Activated T-cell treated with anti-CD3 and anti-CD28 coated beads, Interleukin-2, amount 50 U/mL, for 4 hours (primary cell): Measurements from ENCODE around the gene ACACB. TPM values are rescaled to one million over a fixed set of nuclear protein-coding genes. Genes with fewer than 3 reads are reported as not detected.

Source experiments
- ATAC-seq, 2 donors: fragments of 200-7000 bp; cut with Tn5 transposase; one replicate each; pipeline ENCODE4 v1.10.0; 2021
- DNase-seq: peaks from one replicate; pipeline ENCODE4 v3.0.0-alpha.2; 2020
- H3K27me3 Mint-ChIP-seq: one replicate; pipeline ENCODE4 v1.8.0; 2021; ENCODE audit warnings: low read depth, mixed read lengths
- H3K36me3 Mint-ChIP-seq: one replicate; pipeline ENCODE4 v1.8.0; 2022; ENCODE audit warnings: mixed read lengths; ENCODE audit not compliant: insufficient read depth
- H3K4me1 Mint-ChIP-seq: one replicate; pipeline ENCODE4 v1.8.0; 2021; ENCODE audit warnings: low read depth, mixed read lengths
- H3K4me3 Mint-ChIP-seq: one replicate; pipeline ENCODE4 v1.8.0; 2021; ENCODE audit warnings: mild to moderate bottlenecking, moderate library complexity, mixed read lengths
- H3K9me3 Mint-ChIP-seq: one replicate; pipeline ENCODE4 v1.8.0; 2021; ENCODE audit warnings: mixed read lengths
- total RNA-seq, 3 donors: library from RNA; stranded (reverse); gene quantifications; one replicate each; pipeline ENCODE4 v1.2.1, GENCODE V29; 2021

Gene ACACB
- total RNA-seq, 3 donors from 2014 or later: 1.6 to 4.5 (median 3.8) TPM

DNA sequence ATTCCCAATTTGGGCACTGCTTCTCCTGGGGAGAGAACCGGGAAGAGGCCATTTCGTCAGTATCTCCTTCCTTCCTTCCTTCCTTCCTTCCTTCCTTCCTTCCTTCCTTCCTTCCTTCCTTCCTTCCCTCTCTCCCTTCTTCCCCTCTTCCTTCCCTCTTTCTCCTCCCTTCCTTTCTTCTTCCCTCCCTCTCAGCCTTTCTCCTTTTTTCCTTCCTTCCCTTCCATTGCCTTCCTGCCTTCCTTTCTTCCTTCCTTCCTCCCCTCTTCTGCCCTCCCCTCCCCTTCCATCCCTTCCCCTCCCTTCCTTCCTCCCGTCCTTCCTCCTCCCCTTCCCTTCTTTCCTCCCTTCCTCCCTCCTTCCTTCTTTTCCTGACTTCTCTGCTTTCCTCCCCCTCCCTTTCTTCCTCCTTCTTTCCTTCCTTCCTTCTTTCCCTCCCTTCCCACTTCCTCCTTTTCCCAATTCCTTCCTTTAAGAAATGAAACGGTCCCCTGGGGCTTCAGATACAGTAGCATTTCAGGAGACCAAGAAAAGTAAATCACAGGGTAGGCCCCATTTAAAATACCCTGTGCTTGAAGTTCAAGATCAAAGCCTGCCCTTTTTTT, 71.8 kb downstream of the ACACB start:
- no peak overlapping the region for H3K4me3 Mint-ChIP-seq
- ATAC-seq (no peak), DNase-seq (no peak)
- no peaks in the 10 kb centered on the region for H3K9me3 Mint-ChIP-seq
- no peaks in the 10 kb centered on the region for H3K4me1 Mint-ChIP-seq
- H3K27me3 Mint-ChIP-seq: no peaks in the 10 kb centered on the region
- H3K36me3 Mint-ChIP-seq: peaks cover 5% of the 10 kb centered on the region

DNA sequence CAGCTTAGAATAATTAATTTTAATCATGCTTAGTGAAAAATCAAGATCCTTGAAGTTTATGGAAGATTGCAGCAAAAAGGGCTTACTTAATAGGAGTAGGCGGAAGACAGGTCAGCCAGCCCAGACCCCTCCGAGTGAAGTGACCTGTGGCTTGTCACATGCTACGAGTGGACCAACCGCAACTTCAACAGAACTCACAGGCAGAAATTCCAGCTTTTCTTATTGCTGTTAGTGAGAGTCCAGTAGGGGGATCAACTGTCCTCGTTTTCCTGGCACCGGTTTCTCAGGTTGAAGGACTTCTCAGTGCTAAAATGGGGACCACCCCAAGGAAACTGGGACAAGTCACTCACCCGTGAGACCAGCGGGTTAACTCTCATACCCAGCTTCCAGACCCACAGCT, 72.9 kb downstream of the ACACB start:
- Mint-ChIP-seq H3K9me3 (no peaks in the 10 kb centered on the region), H3K4me3 (no peak overlapping the region), H3K4me1 (no peaks in the 10 kb centered on the region), H3K36me3 (no peaks in the 10 kb centered on the region), H3K27me3 (no peaks in the 10 kb centered on the region)
- DNase-seq: no peak
- ATAC-seq: no peak

DNA sequence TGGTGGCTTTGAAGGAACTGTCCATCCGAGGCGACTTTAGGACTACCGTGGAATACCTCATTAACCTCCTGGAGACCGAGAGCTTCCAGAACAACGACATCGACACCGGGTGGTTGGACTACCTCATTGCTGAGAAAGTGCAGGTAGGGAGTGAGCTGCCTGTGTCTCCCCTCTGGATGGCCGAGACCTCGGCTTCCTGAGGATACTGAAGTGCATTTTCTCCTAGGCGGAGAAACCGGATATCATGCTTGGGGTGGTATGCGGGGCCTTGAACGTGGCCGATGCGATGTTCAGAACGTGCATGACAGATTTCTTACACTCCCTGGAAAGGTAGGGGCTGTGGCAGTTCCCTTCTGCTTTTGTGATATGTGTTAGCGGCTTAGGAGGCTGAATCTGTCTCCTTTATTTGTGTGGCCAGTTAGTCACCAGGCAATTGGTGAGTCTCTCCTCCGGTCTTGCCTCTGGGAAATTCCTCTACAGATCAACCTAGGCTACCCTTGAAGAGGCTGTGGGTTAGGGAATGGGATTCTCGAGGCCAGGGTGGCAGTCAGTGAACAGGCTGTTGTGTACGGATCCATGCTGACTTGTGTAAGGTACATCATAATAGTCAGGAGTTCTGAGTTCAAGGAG, 75.3 kb downstream of the ACACB start:
- DNase-seq: no peak
- H3K27me3 Mint-ChIP-seq: no peaks in the 10 kb centered on the region
- no peaks in the 10 kb centered on the region for H3K9me3 Mint-ChIP-seq
- no peak overlapping the region for H3K4me3 Mint-ChIP-seq
- no peaks in the 10 kb centered on the region for H3K4me1 Mint-ChIP-seq
- peaks cover 13% of the 10 kb centered on the region for H3K36me3 Mint-ChIP-seq
- ATAC-seq: no peak

DNA sequence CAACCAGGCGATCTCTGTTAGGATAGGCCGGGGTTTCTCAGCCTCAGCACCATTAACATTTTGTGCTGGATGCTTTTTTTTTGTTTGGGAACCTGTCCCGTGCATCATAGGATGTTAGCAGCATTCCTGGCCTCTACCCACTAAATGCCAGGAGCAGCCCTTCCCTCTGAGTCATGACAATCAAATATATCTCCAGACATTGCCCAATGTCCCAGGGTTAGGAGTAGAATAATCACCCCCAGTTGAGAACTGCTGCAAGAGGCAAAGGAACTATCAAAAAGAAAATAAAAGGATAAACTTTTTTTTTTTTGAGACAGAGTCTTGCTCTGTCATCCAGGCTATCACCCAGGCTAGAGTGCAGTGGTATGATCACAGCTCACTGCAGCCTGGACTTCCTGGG, 76.0 kb downstream of the ACACB start:
- Mint-ChIP-seq H3K9me3 (no peaks in the 10 kb centered on the region), H3K36me3 (peaks cover 13% of the 10 kb centered on the region), H3K27me3 (no peaks in the 10 kb centered on the region), H3K4me3 (no peak overlapping the region), H3K4me1 (no peaks in the 10 kb centered on the region)
- ATAC-seq: no peak
- DNase-seq: no peak

DNA sequence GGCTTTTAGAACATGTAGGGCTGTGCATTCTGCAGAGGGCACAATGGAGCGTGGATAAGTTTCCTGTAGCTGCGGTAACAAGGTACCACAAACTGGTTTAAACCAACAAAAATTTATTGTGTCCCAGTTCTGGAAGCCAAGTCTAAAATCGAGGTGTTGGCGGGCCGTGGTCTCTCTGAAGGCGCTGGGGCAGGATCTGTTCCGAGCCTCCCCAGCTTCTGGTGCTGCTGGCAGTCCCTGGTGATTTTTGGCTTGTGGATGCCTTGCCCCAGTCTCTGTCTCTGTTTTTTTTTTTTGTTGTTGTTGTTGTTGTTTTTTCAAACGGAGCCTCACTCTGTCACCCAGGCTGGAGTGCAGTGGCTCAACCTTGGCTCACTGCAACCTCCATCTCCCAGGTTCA, 77.5 kb downstream of the ACACB start:
- Mint-ChIP-seq H3K9me3 (no peaks in the 10 kb centered on the region), H3K4me3 (no peak overlapping the region), H3K4me1 (no peaks in the 10 kb centered on the region), H3K27me3 (no peaks in the 10 kb centered on the region), H3K36me3 (peaks cover 13% of the 10 kb centered on the region)
- ATAC-seq (no peak), DNase-seq (no peak)

DNA sequence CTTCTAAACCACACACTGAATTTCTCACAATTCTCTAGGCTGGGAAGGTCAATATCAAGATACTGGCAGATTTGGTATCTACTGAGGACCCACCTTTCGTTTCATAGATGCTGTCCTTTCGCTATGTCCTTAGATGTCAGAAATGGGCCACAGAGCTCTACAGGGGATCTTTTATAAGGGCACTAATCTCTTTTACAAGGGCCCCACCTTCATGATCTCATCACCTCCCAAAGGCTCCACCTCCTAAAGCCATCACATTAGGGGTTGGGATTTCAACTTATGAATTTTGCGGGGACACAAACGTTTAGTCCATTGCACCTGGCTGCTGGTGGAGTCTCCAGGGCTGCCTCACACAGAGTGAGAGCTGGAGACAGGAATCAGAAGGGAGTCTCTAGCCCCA, 79.9 kb downstream of the ACACB start:
- ATAC-seq (no peak), DNase-seq (no peak)
- no peaks in the 10 kb centered on the region for H3K9me3 Mint-ChIP-seq
- H3K36me3 Mint-ChIP-seq: peaks cover 15% of the 10 kb centered on the region
- no peak overlapping the region for H3K4me3 Mint-ChIP-seq
- no peaks in the 10 kb centered on the region for H3K27me3 Mint-ChIP-seq
- no peaks in the 10 kb centered on the region for H3K4me1 Mint-ChIP-seq

DNA sequence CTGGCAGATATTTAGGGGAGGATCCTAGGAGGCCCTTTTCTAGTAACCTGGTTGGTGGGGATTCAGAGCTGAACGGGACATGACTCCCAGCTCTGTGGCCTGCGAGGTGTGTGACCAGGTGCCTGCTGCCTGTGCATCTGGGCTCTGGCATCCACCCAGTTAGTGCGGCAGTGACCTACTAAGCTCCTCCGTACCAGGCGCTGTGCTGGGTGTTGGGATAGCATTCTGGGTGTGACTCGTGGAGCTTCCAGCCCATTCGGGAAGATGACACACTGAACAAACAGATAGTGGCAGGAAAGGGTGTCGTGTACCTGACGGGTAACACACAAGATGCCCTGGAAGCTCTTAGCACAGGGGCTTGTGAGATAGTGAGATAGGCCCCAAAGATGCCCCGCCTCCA, 80.9 kb downstream of the ACACB start:
- ATAC-seq (no peak), DNase-seq (no peak)
- H3K4me3 Mint-ChIP-seq: no peak overlapping the region

DNA sequence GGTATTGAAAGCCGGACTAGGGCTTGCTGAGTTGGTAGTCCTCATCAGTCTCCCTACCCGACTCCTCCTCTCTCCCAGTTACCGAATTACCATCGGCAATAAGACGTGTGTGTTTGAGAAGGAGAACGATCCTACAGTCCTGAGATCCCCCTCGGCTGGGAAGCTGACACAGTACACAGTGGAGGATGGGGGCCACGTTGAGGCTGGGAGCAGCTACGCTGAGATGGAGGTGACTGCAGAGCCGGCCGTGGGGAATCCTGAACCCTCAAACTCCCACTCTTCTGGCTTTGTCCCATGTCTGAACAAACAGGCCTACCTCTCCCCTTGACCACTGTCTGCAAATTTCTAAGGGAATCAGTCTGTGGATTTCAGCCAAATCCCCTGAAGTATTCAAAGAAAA, 82.9 kb downstream of the ACACB start:
- Mint-ChIP-seq H3K4me3 (no peak overlapping the region), H3K27me3 (no peaks in the 10 kb centered on the region), H3K36me3 (peaks cover 25% of the 10 kb centered on the region), H3K4me1 (no peaks in the 10 kb centered on the region), H3K9me3 (no peaks in the 10 kb centered on the region)
- no peak for DNase-seq
- ATAC-seq: no peak

More for the DNA sequence above, 80.9 kb downstream of the ACACB start:
- Mint-ChIP-seq H3K4me1 (no peaks in the 10 kb centered on the region), H3K27me3 (no peaks in the 10 kb centered on the region), H3K9me3 (no peaks in the 10 kb centered on the region), H3K36me3 (peaks cover 19% of the 10 kb centered on the region)

DNA sequence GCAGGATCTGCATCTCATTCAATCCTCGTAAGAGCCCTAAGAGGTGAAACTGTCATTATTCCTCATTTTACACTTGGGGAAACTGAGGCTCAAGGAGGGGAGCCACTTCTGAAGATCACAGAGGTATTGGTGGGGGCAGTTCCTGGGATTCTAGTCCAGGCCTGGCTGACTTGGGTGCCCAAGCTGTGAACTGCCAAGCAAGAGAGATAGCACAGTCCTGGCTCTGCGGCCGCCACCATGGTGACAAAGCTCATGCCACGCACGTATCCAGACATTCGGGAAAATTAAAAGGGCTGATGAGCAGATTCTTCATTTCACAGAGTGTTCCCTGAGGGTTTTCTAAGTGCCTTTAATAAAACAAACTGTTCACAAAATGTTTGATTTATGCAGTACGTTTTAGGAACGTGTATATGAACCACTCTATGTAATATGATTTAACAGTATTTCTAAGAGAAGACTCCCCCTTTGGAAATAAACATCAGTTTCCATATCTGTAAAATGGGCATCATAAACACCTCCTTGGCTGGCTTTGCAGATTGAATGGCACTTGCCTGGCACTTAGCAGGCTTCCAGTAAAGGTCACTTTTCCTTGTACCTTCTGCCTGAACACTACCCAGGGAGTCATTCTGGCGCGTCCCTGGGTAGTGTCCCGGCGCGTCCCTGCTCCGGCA, 84.6 kb downstream of the ACACB start:
- no peaks in the 10 kb centered on the region for H3K4me1 Mint-ChIP-seq
- DNase-seq (no peak), ATAC-seq (no peak)
- peaks cover 18% of the 10 kb centered on the region for H3K36me3 Mint-ChIP-seq
- H3K4me3 Mint-ChIP-seq: no peak overlapping the region
- no peaks in the 10 kb centered on the region for H3K27me3 Mint-ChIP-seq
- H3K9me3 Mint-ChIP-seq: no peaks in the 10 kb centered on the region

DNA sequence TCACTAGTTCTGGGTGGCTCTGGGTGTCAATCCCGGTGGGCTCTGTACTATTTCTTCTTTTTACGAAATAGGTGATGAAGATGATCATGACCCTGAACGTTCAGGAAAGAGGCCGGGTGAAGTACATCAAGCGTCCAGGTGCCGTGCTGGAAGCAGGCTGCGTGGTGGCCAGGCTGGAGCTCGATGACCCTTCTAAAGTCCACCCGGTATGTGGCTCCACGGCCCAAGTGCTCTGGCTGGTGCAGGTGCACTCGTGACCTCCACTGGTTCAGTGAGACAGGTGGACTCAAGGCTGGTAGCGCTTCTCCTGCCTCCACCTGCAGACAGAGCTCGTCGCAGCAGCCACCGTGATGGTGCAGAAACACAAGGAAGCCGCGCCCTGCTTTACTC, 85.1 kb downstream of the ACACB start:
- Mint-ChIP-seq H3K36me3 (peaks cover 15% of the 10 kb centered on the region), H3K9me3 (no peaks in the 10 kb centered on the region), H3K27me3 (no peaks in the 10 kb centered on the region), H3K4me1 (no peaks in the 10 kb centered on the region), H3K4me3 (no peak overlapping the region)
- ATAC-seq (no peak), DNase-seq (no peak)

DNA sequence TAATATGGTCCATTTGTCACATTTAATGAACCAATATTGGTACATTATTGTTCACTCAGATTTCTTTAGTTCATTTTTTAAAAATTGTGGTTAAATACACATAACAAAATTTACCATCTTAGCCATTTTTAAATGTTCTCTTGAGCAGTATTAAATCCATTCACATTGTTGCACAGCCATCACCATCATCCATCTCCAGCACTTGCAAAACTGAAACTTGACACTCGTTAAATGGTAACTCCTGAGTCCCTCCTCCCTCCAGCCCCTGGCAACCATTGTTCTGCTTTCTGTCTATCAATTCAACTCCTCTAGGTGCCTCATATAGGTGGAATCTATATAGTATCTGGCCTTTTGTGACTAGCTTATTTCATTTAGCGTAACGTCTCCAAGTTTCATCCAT, 86.4 kb downstream of the ACACB start:
- no peak for ATAC-seq
- H3K9me3 Mint-ChIP-seq: no peaks in the 10 kb centered on the region
- no peaks in the 10 kb centered on the region for H3K4me1 Mint-ChIP-seq
- H3K36me3 Mint-ChIP-seq: peaks cover 16% of the 10 kb centered on the region
- DNase-seq: no peak
- H3K27me3 Mint-ChIP-seq: no peaks in the 10 kb centered on the region
- H3K4me3 Mint-ChIP-seq: no peak overlapping the region

DNA sequence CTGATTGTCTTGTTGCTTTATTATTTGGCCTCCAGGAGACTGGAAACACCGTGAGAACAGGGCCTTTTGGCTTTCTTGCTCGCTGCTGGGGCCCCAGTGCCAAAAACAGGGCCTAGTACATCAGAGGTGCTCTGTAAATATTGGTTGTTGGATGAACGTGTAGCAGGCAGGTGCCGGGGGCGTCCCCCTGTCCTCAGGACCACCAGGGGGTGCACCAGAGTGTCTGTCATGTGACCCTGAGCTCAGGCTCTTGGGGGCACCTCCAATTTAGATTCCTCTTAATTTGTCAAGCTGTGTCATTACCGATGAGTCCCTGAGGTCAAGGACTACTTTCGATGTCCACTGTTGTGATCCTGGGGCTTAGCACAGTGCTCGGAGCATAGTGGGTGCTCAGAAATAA, 87.1 kb downstream of the ACACB start:
- ATAC-seq: no peak
- no peak for DNase-seq
- H3K9me3 Mint-ChIP-seq: no peaks in the 10 kb centered on the region
- H3K4me3 Mint-ChIP-seq: no peak overlapping the region
- no peaks in the 10 kb centered on the region for H3K4me1 Mint-ChIP-seq
- no peaks in the 10 kb centered on the region for H3K27me3 Mint-ChIP-seq
- H3K36me3 Mint-ChIP-seq: peaks cover 16% of the 10 kb centered on the region

DNA sequence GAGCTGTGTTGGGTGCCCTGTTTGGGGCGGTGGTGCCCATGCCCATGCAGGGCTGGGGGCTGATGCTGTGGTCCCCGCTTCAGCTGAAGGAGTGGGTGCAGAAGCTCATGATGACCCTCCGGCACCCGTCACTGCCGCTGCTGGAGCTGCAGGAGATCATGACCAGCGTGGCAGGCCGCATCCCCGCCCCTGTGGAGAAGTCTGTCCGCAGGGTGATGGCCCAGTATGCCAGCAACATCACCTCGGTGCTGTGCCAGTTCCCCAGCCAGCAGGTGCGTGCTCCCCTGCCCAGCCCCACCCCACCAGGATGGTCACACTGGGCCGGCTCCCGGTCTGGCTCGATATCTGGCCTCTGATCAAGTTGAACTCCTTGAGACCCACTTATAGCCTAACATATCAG, 92.7 kb downstream of the ACACB start:
- peaks cover 4% of the 10 kb centered on the region for H3K36me3 Mint-ChIP-seq

DNA sequence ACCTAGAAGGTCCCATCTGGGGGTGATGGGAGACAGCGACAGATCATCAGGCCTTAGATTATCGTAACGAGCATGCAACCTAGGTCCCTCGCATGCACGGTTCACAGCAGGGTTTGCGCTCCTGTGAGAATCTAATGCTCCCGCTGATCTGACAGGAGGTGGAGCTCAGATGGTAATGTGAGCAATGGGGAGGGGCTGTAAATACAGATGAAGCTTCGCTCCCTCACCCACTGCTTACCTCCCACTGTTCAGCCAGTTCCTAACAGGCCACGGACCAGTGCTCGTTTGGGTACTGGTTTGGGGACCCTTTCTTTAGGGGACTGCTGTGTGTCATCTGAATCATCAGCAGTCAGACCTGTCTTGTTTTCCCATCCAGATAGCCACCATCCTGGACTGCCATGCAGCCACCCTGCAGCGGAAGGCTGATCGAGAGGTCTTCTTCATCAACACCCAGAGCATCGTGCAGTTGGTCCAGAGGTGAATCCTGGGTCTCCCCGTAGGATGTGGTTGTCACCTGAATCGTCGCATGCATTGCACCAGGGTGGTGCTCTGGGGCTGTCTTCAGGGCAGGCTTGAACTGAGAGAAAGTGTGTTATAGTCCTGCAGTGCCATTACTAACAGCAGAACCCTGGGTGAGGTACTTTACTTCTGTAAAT, 96.2 kb downstream of the ACACB start:
- Mint-ChIP-seq H3K9me3 (no peaks in the 10 kb centered on the region), H3K4me1 (no peaks in the 10 kb centered on the region), H3K4me3 (no peak overlapping the region), H3K27me3 (no peaks in the 10 kb centered on the region), H3K36me3 (peaks cover 6% of the 10 kb centered on the region)
- ATAC-seq: no peak
- no peak for DNase-seq

More for the DNA sequence above, 92.7 kb downstream of the ACACB start:
- DNase-seq: no peak
- H3K4me3 Mint-ChIP-seq: no peak overlapping the region
- no peaks in the 10 kb centered on the region for H3K27me3 Mint-ChIP-seq
- H3K4me1 Mint-ChIP-seq: no peaks in the 10 kb centered on the region
- H3K9me3 Mint-ChIP-seq: no peaks in the 10 kb centered on the region
- ATAC-seq: no peak

DNA sequence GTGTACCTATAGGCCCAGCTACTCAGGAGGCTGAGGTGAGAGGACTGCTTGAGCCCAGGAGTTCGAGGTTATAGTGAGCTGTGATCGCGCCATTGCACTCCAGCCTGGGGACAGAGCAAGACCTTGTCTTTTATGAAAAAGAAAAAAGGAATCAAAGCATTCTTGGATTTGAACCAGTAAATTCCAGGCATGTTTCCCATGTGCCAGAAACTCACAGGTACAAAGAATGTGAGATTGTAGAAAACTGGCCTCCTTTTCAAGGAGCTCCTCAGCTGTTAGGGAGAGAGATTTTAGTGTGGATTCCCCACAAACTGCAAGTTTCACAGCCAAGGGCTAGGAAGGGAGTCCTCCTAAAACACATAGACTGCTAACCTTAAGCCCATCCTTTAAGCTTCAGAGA, 97.7 kb downstream of the ACACB start:
- no peak overlapping the region for H3K4me3 Mint-ChIP-seq
- no peak for DNase-seq
- no peaks in the 10 kb centered on the region for H3K27me3 Mint-ChIP-seq
- no peaks in the 10 kb centered on the region for H3K9me3 Mint-ChIP-seq
- no peak for ATAC-seq
- H3K36me3 Mint-ChIP-seq: peaks cover 7% of the 10 kb centered on the region
- H3K4me1 Mint-ChIP-seq: no peaks in the 10 kb centered on the region
